B cell (primary cell): ENCODE measurements around the gene TMEM238L. TPM values are rescaled to one million over a fixed set of nuclear protein-coding genes. Genes with fewer than 3 reads are reported as not detected.

Experiments
- ATAC-seq: fragments of 200-7000 bp; cut with Tn5 transposase; one replicate; pipeline ENCODE4 v1.10.0; 2021; ENCODE audit warnings: low read depth, mild to moderate bottlenecking, moderate number of reproducible peaks, moderate library complexity
- CTCF ChIA-PET: fragments of 350-600 bp; sonication (Branson Sonifier 250); formaldehyde crosslinking; loops from one replicate; lab custom pipeline; 2021; ENCODE audit warnings: antibody characterized with exemption, inconsistent platforms; lab: Charles Lee
- POLR2A ChIA-PET: fragments of 350-600 bp; sonication (Branson Sonifier 250); formaldehyde crosslinking; loops from one replicate; lab custom pipeline; 2021; ENCODE audit warnings: antibody characterized with exemption; lab: Charles Lee
- DNase-seq: peaks from one replicate; pipeline ENCODE4 v3.0.0; 2013
- H2AFZ ChIP-seq: 2 replicates; pipeline ENCODE4 v1.6.1; 2012; ENCODE audit warnings: mild to moderate bottlenecking, low read depth, low read length; ENCODE audit not compliant: insufficient read depth, poor library complexity, severe bottlenecking
- H3K27ac ChIP-seq, 2 donors: 1 replicate in 1 of 2; 2 replicates in 1 of 2; pipeline ENCODE4 v1.5.1; 2012 to 2013; ENCODE audit warnings: low read length in 2 of 2, mild to moderate bottlenecking in 2 of 2, moderate library complexity in 1 of 2
- H3K27me3 ChIP-seq, 4 experiments: fragments of 200-600 bp in 1 of 4; sonication (generic) in 1 of 4; replicated peaks in 1 of 4; 1 replicate in 2 of 4; 2 replicates in 2 of 4; pipeline versions ENCODE4 v1.6.1 to v1.7.0; 2013 to 2016; ENCODE audit warnings: low read length in 3 of 4, mild to moderate bottlenecking in 2 of 4, mixed read lengths in 1 of 4, moderate library complexity in 1 of 4; ENCODE audit not compliant: insufficient read depth in 4 of 4, control insufficient read depth in 3 of 4; ENCODE audit errors: control extremely low read depth in 1 of 4
- H3K36me3 ChIP-seq, 2 experiments: replicated peaks in 1 of 2; 1 replicate in 1 of 2; 2 replicates in 1 of 2; pipeline versions ENCODE4 v1.6.1 to v1.7.1; 2013; ENCODE audit warnings: low read length in 1 of 2; ENCODE audit not compliant: insufficient read depth in 2 of 2, control insufficient read depth in 1 of 2; ENCODE audit errors: control extremely low read depth in 1 of 2, extremely low read depth in 1 of 2
- H3K4me1 ChIP-seq, 2 donors: fragments of 200-600 bp in 1 of 2; sonication (generic) in 1 of 2; 1 replicate in 1 of 2; 2 replicates in 1 of 2; pipeline versions ENCODE4 v1.5.1 to v1.6.1; 2013 to 2017; ENCODE audit warnings: low read length in 2 of 2; ENCODE audit not compliant: control insufficient read depth in 2 of 2, insufficient read depth in 2 of 2
- H3K4me2 ChIP-seq: replicated peaks from 2 replicates; pipeline ENCODE3; 2012; ENCODE audit warnings: mild to moderate bottlenecking, low read depth, low read length; ENCODE audit not compliant: poor library complexity, severe bottlenecking
- H3K4me3 ChIP-seq, 5 experiments: fragments of 200-600 bp in 1 of 5; sonication (generic) in 1 of 5; 1 replicate in 3 of 5; 2 replicates in 2 of 5; pipeline versions ENCODE4 v1.5.1 to v1.7.0; 2011 to 2016; ENCODE audit warnings: low read length in 4 of 5, mild to moderate bottlenecking in 4 of 5, low read depth in 2 of 5, control low read depth in 1 of 5, moderate library complexity in 1 of 5; ENCODE audit not compliant: insufficient read depth in 1 of 5; ENCODE audit errors: control extremely low read depth in 1 of 5, extremely low read depth in 1 of 5
- H3K79me2 ChIP-seq: fragments of 200-600 bp; sonication (generic); one replicate; pipeline ENCODE4 v1.6.0; 2016; ENCODE audit warnings: low read length; ENCODE audit not compliant: control insufficient read depth, insufficient read depth
- H3K9ac ChIP-seq: fragments of 200-600 bp; sonication (generic); 2 replicates; pipeline ENCODE4 v1.6.1; 2017; ENCODE audit warnings: mild to moderate bottlenecking, low read length, moderate library complexity
- H3K9me3 ChIP-seq, 3 donors: one replicate each; pipeline versions ENCODE4 v1.6.1 to v1.7.1; 2013; ENCODE audit warnings: low read length in 2 of 3; ENCODE audit not compliant: control insufficient read depth in 2 of 3, insufficient read depth in 1 of 3; ENCODE audit errors: control extremely low read depth in 1 of 3
- H4K20me1 ChIP-seq: 2 replicates; pipeline ENCODE4 v1.6.0; 2012; ENCODE audit warnings: mild to moderate bottlenecking, low read length; ENCODE audit not compliant: insufficient read depth, control insufficient read depth, poor library complexity, severe bottlenecking
- H3K27ac Mint-ChIP-seq: one replicate; pipeline ENCODE4 v1.8.0; 2021; ENCODE audit warnings: mixed read lengths
- H3K27me3 Mint-ChIP-seq: one replicate; pipeline ENCODE4 v1.8.0; 2021; ENCODE audit warnings: mixed read lengths
- H3K4me1 Mint-ChIP-seq: one replicate; pipeline ENCODE4 v1.8.0; 2021; ENCODE audit warnings: mixed read lengths
- H3K4me3 Mint-ChIP-seq: one replicate; pipeline ENCODE4 v1.8.0; 2021; ENCODE audit warnings: mixed read lengths
- H3K9me3 Mint-ChIP-seq: one replicate; pipeline ENCODE4 v1.8.0; 2022; ENCODE audit warnings: mixed read lengths; ENCODE audit not compliant: insufficient read depth
- CTCF ChIP-seq: fragments of 200-600 bp; IDR thresholded peaks from one replicate; pipeline ENCODE4 v1.8.0; 2022; ENCODE audit warnings: antibody characterized with exemption, mild to moderate bottlenecking
- EZH2 ChIP-seq: IDR thresholded peaks from 2 replicates; pipeline ENCODE4 v1.6.1; 2012; ENCODE audit warnings: borderline replicate concordance, low read depth, mild to moderate bottlenecking, moderate library complexity, low read length; ENCODE audit not compliant: insufficient read depth, poor library complexity, severe bottlenecking
- WGBS: methylation state at CpG from one replicate; pipeline ENCODE4 v1.1.5; 2013; ENCODE audit warnings: missing lambda C conversion rate; ENCODE audit not compliant: insufficient coverage; 5-methylcytosine and 5-hydroxymethylcytosine counted together
- intact Hi-C: fragments of 100-400 bp; cut with micrococcal nuclease; formaldehyde crosslinking; loops from one replicate; pipeline ENCODE4 v1.10.0; 2022
- polyA plus RNA-seq: library from polyadenylated mRNA; depleted of rRNA; stranded (reverse); fragments of >200 nt; gene quantifications from 2 replicates; pipeline ENCODE4 v1.2.3, GENCODE V29; 2012
- total RNA-seq, 2 donors: library from RNA; stranded (reverse); fragments of 120-200 nt in 1 of 2; gene quantifications; 1 replicate in 1 of 2; 2 replicates in 1 of 2; pipeline versions ENCODE4 v1.2.3 to v1.2.4, GENCODE V29; 2013 to 2022

TMEM238L gene
- total and polyA plus RNA-seq, 2 donors (not counting 1 experiment from before 2014, with no cell fraction given), result not detected

- TF ChIP-seq CTCF, result no peak
- TF ChIP-seq EZH2, result no peak
- Histone ChIP-seq H2AFZ (no peak overlapping the region), H3K9me3 (no peaks in the 10 kb centered on the region), H3K36me3 (no peaks in the 10 kb centered on the region), H3K79me2 (no peaks in the 10 kb centered on the region), H3K4me1 (peaks cover 0 to 3% of the 10 kb centered on the region in 2 donors), H3K27me3 (peaks cover 0 to 5% (median 0%) of the 10 kb centered on the region in 4 experiments), H3K27ac (no peak overlapping the region), H3K4me2 (no peak overlapping the region), H3K9ac (no peak overlapping the region), H3K4me3 (no peak overlapping the region), H4K20me1 (no peaks in the 10 kb centered on the region)
- no peak for ATAC-seq
- Mint-ChIP-seq H3K4me1 (no peaks in the 10 kb centered on the region), H3K4me3 (no peak overlapping the region), H3K27ac (no peak overlapping the region), H3K27me3 (peaks cover 9% of the 10 kb centered on the region), H3K9me3 (no peaks in the 10 kb centered on the region)
- ChIA-PET POLR2A (no interaction called here), CTCF (no interaction called here)
- DNase-seq, result no peak
- WGBS, result 100% methylated on average over 3 of the region's 9 CpGs
- intact Hi-C loops, result no loop called here
These were observed 13.2 kb downstream of the TMEM238L start for GRCh38 chr17:10790491-10791401.

- H3K36me3 ChIP-seq, result no peaks in the 10 kb centered on the region
- H3K9ac ChIP-seq, result no peak overlapping the region
- Mint-ChIP-seq H3K4me3 (no peak overlapping the region), H3K4me1 (no peaks in the 10 kb centered on the region), H3K27me3 (peaks cover 9% of the 10 kb centered on the region), H3K27ac (no peak overlapping the region), H3K9me3 (no peaks in the 10 kb centered on the region)
- TF ChIP-seq EZH2, result no peak
- TF ChIP-seq CTCF, result no peak
- no peaks in the 10 kb centered on the region for H3K9me3 ChIP-seq
- no peak for DNase-seq
- H3K4me3 ChIP-seq, result no peak overlapping the region
- intact Hi-C loops, result no loop called here
- H3K27me3 ChIP-seq, result peaks cover 0 to 5% (median 0%) of the 10 kb centered on the region in 4 experiments
- WGBS, result 92% methylated on average over 4 of the region's 4 CpGs
- no peak overlapping the region for H3K4me2 ChIP-seq
- H4K20me1 ChIP-seq, result no peaks in the 10 kb centered on the region
- no peak for ATAC-seq
- ChIA-PET CTCF (no interaction called here), POLR2A (interaction anchor here (0.5 kb wide), 1 partner anchor 10 kb away, joined by 4 read pairs; no protein-coding TSS in a partner anchor)
- H3K79me2 ChIP-seq, result no peaks in the 10 kb centered on the region
- H3K27ac ChIP-seq, result no peak overlapping the region
- H2AFZ ChIP-seq, result no peak overlapping the region
- H3K4me1 ChIP-seq, result peaks cover 0 to 3% of the 10 kb centered on the region in 2 donors
These were observed 14.1 kb downstream of the TMEM238L start for GRCh38 chr17:10789694-10790271.
